NCI-H345 treated with DMSO at 0.1 percent for 48 hours (cell line): Measurements from ENCODE around the gene NPPA.
A peak's percentile ranks its signal among the peaks of the same experiment; 100 is the strongest.

Experiments
- DNase-seq: peaks from one replicate; lab custom pipeline; 2025; ENCODE audit not compliant: unreplicated experiment; lab: John Stamatoyannopoulos, UW

NPPA gene

GRCh38 chr1:11845641-11846335 is 1.8 kb downstream of the NPPA start:
- DNase-seq = no peak

GRCh38 chr1:11842154-11843041 is 5.2 kb downstream of the NPPA start:
- peak; percentile 27 for DNase-seq

- no peak for DNase-seq
These were observed 6.1 kb downstream of the NPPA start for GRCh38 chr1:11841245-11842153.

GRCh38 chr1:11839727-11840705 is 7.6 kb downstream of the NPPA start:
- DNase-seq = no peak

GRCh38 chr1:11838349-11839272 is 9.0 kb downstream of the NPPA start:
- DNase-seq = peak; percentile 22

- DNase-seq = no peak
These were observed 9.7 kb downstream of the NPPA start for GRCh38 chr1:11837767-11838348.

- no peak for DNase-seq
These were observed 10.4 kb downstream of the NPPA start for GRCh38 chr1:11836955-11837766.

GRCh38 chr1:11835441-11836225 is 11.9 kb downstream of the NPPA start:
- no peak for DNase-seq

GRCh38 chr1:11833900-11834299 is 13.7 kb downstream of the NPPA start:
- no peak for DNase-seq

GRCh38 chr1:11833497-11833896 is 14.1 kb downstream of the NPPA start:
- no peak for DNase-seq

- DNase-seq = peak; percentile 10
These were observed 15.4 kb downstream of the NPPA start for GRCh38 chr1:11831945-11832725.

- no peak for DNase-seq
These were observed 19.1 kb downstream of the NPPA start for GRCh38 chr1:11828511-11828910.

GRCh38 chr1:11826946-11827345 is 20.6 kb downstream of the NPPA start:
- DNase-seq = no peak

- no peak for DNase-seq
These were observed 22.5 kb downstream of the NPPA start for GRCh38 chr1:11825131-11825530.

- no peak for DNase-seq
These were observed 24.0 kb downstream of the NPPA start for GRCh38 chr1:11823366-11824137.

GRCh38 chr1:11822091-11822490 is 25.5 kb downstream of the NPPA start:
- no peak for DNase-seq
